Suprapubic skin (tissue), 4 donors: ENCODE results near the gene SCFD1.

ENCODE experiments used
- EP300 ChIP-seq: sonication (generic); formaldehyde crosslinking; IDR thresholded peaks from one replicate; pipeline ENCODE4 v1.6.1; 2017; ENCODE audit warnings: antibody characterized with exemption
- POLR2A ChIP-seq, 2 donors: fragments of 450-650 bp; IDR thresholded peaks; one replicate each; pipeline ENCODE4 v1.6.1; 2017; ENCODE audit warnings: antibody characterized with exemption in 2 of 2, mild to moderate bottlenecking in 2 of 2, moderate library complexity in 2 of 2
- POLR2AphosphoS5 ChIP-seq, 3 donors: sonication (generic); formaldehyde crosslinking; IDR thresholded peaks; one replicate each; pipeline ENCODE4 v1.6.1; 2017; ENCODE audit warnings: antibody characterized with exemption in 3 of 3
- TF ChIP-seq, protein P1 (sequence below), 2 donors: fragments of 200-600 bp in 1 of 2; fragments of 450-650 bp in 1 of 2; sonication (generic) in 1 of 2; IDR thresholded peaks; one replicate each; pipeline ENCODE4 v1.5.1; 2016 to 2019; ENCODE audit warnings: antibody characterized with exemption in 2 of 2, mild to moderate bottlenecking in 1 of 2, moderate library complexity in 1 of 2

DNA sequence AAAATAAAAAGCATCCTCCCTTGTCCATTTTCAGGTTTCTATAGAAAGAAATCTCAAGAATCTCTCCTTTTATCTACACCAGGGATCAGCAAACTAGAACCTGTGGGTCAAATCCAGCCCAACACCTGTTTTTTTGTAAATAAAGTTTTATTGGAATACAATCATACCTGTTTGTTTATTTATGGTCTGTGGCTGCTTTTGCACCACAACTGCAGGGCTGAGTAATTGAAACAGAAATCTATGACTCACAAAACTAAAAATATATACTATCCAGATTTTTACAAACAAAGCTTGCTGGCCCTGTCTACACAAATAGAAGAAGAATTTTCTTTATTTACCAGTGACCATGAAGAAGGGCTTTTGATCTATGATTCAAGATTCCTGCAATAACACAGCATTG, 157.1 kb downstream of the SCFD1 start:
- TF ChIP-seq POLR2A (IDR thresholded peaks at IDR 0.05), result no peak
- TF ChIP-seq, protein P1, sequence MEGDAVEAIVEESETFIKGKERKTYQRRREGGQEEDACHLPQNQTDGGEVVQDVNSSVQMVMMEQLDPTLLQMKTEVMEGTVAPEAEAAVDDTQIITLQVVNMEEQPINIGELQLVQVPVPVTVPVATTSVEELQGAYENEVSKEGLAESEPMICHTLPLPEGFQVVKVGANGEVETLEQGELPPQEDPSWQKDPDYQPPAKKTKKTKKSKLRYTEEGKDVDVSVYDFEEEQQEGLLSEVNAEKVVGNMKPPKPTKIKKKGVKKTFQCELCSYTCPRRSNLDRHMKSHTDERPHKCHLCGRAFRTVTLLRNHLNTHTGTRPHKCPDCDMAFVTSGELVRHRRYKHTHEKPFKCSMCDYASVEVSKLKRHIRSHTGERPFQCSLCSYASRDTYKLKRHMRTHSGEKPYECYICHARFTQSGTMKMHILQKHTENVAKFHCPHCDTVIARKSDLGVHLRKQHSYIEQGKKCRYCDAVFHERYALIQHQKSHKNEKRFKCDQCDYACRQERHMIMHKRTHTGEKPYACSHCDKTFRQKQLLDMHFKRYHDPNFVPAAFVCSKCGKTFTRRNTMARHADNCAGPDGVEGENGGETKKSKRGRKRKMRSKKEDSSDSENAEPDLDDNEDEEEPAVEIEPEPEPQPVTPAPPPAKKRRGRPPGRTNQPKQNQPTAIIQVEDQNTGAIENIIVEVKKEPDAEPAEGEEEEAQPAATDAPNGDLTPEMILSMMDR (IDR thresholded peaks at IDR 0.05), result no peak
- no peak for TF ChIP-seq POLR2AphosphoS5 (IDR thresholded peaks at IDR 0.05)
- TF ChIP-seq EP300, result no peak
